Glutamatergic neuron (in vitro differentiated cells): ENCODE results near the gene KRTAP9-6. TPM values are rescaled to one million over a fixed set of nuclear protein-coding genes. Genes with fewer than 3 reads are reported as not detected.

ENCODE experiments used
- DNase-seq: peaks from one replicate; pipeline ENCODE4 v3.0.0; 2022
- H3K27ac Mint-ChIP-seq: one replicate; pipeline ENCODE4 v1.8.0; 2020; ENCODE audit warnings: mild to moderate bottlenecking, mixed read lengths, inconsistent platforms; ENCODE audit not compliant: unreplicated experiment
- H3K27me3 Mint-ChIP-seq: one replicate; pipeline ENCODE4 v1.8.0; 2020; ENCODE audit warnings: mild to moderate bottlenecking, moderate library complexity, mixed read lengths, inconsistent platforms; ENCODE audit not compliant: unreplicated experiment
- H3K36me3 Mint-ChIP-seq: one replicate; pipeline ENCODE4 v1.8.0; 2020; ENCODE audit warnings: mild to moderate bottlenecking, mixed read lengths, inconsistent platforms; ENCODE audit not compliant: unreplicated experiment
- H3K4me1 Mint-ChIP-seq: one replicate; pipeline ENCODE4 v1.8.0; 2020; ENCODE audit warnings: mild to moderate bottlenecking, low read depth, mixed read lengths, inconsistent platforms; ENCODE audit not compliant: unreplicated experiment
- H3K4me3 Mint-ChIP-seq: one replicate; pipeline ENCODE4 v1.8.0; 2020; ENCODE audit warnings: mild to moderate bottlenecking, mixed read lengths, inconsistent platforms; ENCODE audit not compliant: unreplicated experiment
- H3K9me3 Mint-ChIP-seq: one replicate; pipeline ENCODE4 v1.8.0; 2020; ENCODE audit warnings: mild to moderate bottlenecking, moderate library complexity, mixed read lengths, inconsistent platforms; ENCODE audit not compliant: unreplicated experiment
- CTCF ChIP-seq: fragments of 200-600 bp; sonication (generic); IDR thresholded peaks from one replicate; pipeline ENCODE4 v1.5.0; 2021; ENCODE audit not compliant: partially characterized antibody, unreplicated experiment
- total RNA-seq: library from RNA; stranded (reverse); fragmentation: NEBNext Ultra II Directional; extraction: Animal tissue kit (Norgen Biotek cat#: 25700); gene quantifications from one replicate; pipeline ENCODE4 v1.2.1, GENCODE V29; 2021; ENCODE audit not compliant: unreplicated experiment

Gene KRTAP9-6
- total RNA-seq, 1 donor from 2014 or later: not detected

- Mint-ChIP-seq H3K9me3 (peaks cover 2% of the 10 kb centered on the region), H3K4me1 (no peaks in the 10 kb centered on the region), H3K27me3 (peaks cover 4% of the 10 kb centered on the region), H3K27ac (no peak overlapping the region), H3K36me3 (no peaks in the 10 kb centered on the region), H3K4me3 (no peak overlapping the region)
- TF ChIP-seq CTCF: no peak
- no peak for DNase-seq
Measured at GRCh38 chr17:41296846-41297245, 31.7 kb downstream of the KRTAP9-6 start.

- Mint-ChIP-seq H3K4me1 (no peaks in the 10 kb centered on the region), H3K27me3 (peaks cover 4% of the 10 kb centered on the region), H3K27ac (no peak overlapping the region), H3K36me3 (no peaks in the 10 kb centered on the region), H3K4me3 (no peak overlapping the region), H3K9me3 (no peaks in the 10 kb centered on the region)
- no peak for DNase-seq
- no peak for TF ChIP-seq CTCF
Measured at GRCh38 chr17:41298458-41299135, 33.4 kb downstream of the KRTAP9-6 start.

- Mint-ChIP-seq H3K4me1 (no peaks in the 10 kb centered on the region), H3K27me3 (peaks cover 4% of the 10 kb centered on the region), H3K9me3 (no peaks in the 10 kb centered on the region), H3K4me3 (no peak overlapping the region), H3K36me3 (no peaks in the 10 kb centered on the region), H3K27ac (no peak overlapping the region)
- no peak for TF ChIP-seq CTCF
- no peak for DNase-seq
Measured at GRCh38 chr17:41301204-41301790, 36.1 kb downstream of the KRTAP9-6 start.

GRCh38 chr17:41301916-41302901, 37.0 kb downstream of the KRTAP9-6 start, which contains the start of gene KRTAP29-1:
Gene KRTAP29-1, minus strand, starts transcription at chr17:41302851. Its CDS starts 0 bp downstream, at chr17:41302851.
- no peaks in the 10 kb centered on the region for H3K9me3 Mint-ChIP-seq
- no peaks in the 10 kb centered on the region for H3K4me1 Mint-ChIP-seq
- H3K27me3 Mint-ChIP-seq: peaks cover 4% of the 10 kb centered on the region
- TF ChIP-seq CTCF: no peak
- no peak within 1 kb of the TSS for H3K4me3 Mint-ChIP-seq
- no peak within 1 kb of the TSS for H3K27ac Mint-ChIP-seq
- DNase-seq: no peak
- H3K36me3 Mint-ChIP-seq: no peaks in the 10 kb centered on the region
